Activated naive CD8-positive, alpha-beta T cell treated with anti-CD3 and anti-CD28 coated beads, Interleukin-2, amount 50 U/mL, for 16 hours (primary cell): ENCODE data around the gene TGFBR3.

ENCODE experiments used
- DNase-seq: peaks from one replicate; pipeline ENCODE4 v3.0.0-alpha.2; 2020; ENCODE audit warnings: low read depth, low spot score

TGFBR3 gene

GRCh38 chr1:91734761-91735160 is 151.2 kb downstream of the TGFBR3 start:
- no peak for DNase-seq

GRCh38 chr1:91733108-91733710 is 152.7 kb downstream of the TGFBR3 start:
- no peak for DNase-seq

- DNase-seq = no peak
These were observed 153.5 kb downstream of the TGFBR3 start for GRCh38 chr1:91732291-91733107.

- DNase-seq = peak; percentile 15
These were observed 154.1 kb downstream of the TGFBR3 start for GRCh38 chr1:91731815-91732214.

- no peak for DNase-seq
These were observed 154.9 kb downstream of the TGFBR3 start for GRCh38 chr1:91730801-91731732.

GRCh38 chr1:91729621-91730358 is 156.2 kb downstream of the TGFBR3 start:
- DNase-seq = no peak

- no peak for DNase-seq
These were observed 158.2 kb downstream of the TGFBR3 start for GRCh38 chr1:91727763-91728162.

GRCh38 chr1:91725989-91726721 is 159.8 kb downstream of the TGFBR3 start:
- DNase-seq = no peak

- no peak for DNase-seq
These were observed 160.3 kb downstream of the TGFBR3 start for GRCh38 chr1:91725618-91725988.

GRCh38 chr1:91724644-91725043 is 161.3 kb downstream of the TGFBR3 start:
- no peak for DNase-seq

GRCh38 chr1:91724231-91724630 is 161.7 kb downstream of the TGFBR3 start:
- DNase-seq = no peak

GRCh38 chr1:91720044-91720443 is 165.9 kb downstream of the TGFBR3 start:
- no peak for DNase-seq

GRCh38 chr1:91718877-91719276 is 167.1 kb downstream of the TGFBR3 start:
- no peak for DNase-seq

- no peak for DNase-seq
These were observed 167.6 kb downstream of the TGFBR3 start for GRCh38 chr1:91718368-91718767.

- DNase-seq = no peak
These were observed 168.1 kb downstream of the TGFBR3 start for GRCh38 chr1:91717839-91718238.

GRCh38 chr1:91716339-91716738 is 169.6 kb downstream of the TGFBR3 start:
- DNase-seq = no peak

GRCh38 chr1:91715416-91716000 is 170.4 kb downstream of the TGFBR3 start:
- DNase-seq = no peak

GRCh38 chr1:91714867-91715381 is 171.0 kb downstream of the TGFBR3 start:
- no peak for DNase-seq

- no peak for DNase-seq
These were observed 172.7 kb downstream of the TGFBR3 start for GRCh38 chr1:91712981-91713841.
